ENCODE data around the gene SNX13.
"Not testable (repeated sequence)": the region's sequence is repeated elsewhere in the genome, so short reads cannot be mapped to it uniquely, and the experiment has no call there.

The SNX13 gene

DNA sequence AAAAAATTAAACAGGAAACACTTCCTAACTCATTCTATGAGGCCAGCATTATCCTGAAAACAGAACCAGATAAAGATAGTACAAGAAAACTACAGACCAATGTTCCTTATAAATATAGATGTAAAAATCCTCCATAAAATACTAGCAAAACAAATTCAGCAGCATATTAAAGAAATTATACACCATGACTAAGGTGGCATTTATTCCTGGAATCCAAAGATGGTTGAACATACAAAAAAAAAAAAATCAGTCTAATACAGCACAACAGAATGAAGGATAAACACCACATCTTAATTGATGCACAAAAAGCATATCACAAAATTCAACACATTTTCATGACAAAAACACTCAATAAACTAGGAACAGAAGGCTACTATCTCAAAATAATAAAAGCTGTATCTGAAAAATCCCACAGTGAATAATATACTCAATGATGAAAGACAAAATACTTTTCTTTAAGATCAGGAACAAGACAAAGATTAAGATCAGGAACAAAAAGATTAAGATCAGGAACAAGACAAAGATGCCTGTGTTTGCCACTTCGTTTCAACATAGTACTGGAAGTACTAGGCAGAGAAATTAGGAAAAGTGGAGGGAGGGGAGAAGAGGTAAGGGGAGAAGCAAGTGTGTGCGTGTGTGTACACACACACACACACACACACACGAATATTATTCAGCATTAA, 95.6 kb downstream of the SNX13 start:
- no peak for DNase-seq

GRCh38 chr7:17844022-17844421, 96.3 kb downstream of the SNX13 start:
- DNase-seq, result no peak

DNA sequence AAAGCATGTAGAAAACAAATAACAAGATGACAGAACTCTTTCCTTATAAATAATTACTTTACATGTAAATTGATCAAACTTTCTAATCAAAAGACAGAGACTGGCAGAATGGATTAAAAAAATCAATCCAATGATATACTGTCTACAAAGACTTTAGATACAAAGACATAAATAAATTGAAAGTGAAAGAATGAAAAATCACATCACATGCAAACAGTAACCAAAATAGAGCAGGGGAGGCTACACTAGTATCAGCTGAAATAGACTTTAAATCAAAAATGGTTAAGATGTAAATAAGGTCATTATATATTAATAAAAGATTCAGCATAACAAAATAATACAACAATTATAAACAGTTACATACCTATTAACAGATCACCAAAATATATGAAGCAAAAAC, 97.3 kb downstream of the SNX13 start:
- DNase-seq, result no peak

GRCh38 chr7:17832820-17833355, 107.4 kb downstream of the SNX13 start:
- no peak for DNase-seq

DNA sequence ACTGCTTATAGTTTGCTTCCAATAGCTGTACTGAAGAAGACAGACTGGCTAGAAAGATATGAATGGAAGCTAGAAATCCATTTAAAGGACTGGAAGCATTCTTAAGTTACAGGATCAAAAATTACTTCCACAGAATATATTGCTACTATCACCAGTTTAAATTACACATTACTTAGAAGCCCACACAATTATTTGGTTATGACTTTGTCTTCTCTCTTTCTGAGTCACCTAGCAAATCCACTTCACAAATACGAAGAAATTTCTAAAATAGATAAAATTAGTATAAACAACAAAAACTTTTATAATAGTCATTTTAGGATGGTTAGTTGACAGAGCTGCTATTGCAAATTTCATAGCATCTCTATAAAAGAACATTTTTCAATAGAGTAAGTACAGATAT, 108.1 kb downstream of the SNX13 start:
- no peak for DNase-seq

DNA sequence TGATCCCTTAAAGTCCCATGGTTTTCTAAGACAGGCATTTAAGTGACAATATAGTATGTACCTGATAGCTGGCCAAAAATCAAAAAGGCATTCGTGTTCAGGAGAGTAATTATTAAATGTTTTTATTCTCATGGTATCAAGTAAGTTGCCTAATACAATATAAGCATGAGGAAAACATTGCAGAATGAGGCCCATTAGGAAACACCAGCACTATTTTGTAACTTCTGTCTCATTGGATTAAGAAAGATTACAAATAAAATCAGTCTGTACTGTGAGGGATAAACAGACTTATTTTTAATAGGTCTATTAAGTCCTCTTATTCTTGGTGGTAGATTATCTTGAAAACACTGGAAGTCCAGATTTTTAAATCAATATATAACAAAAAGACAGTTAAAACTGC, 110.1 kb downstream of the SNX13 start:
- DNase-seq, result no peak

GRCh38 chr7:17829001-17829400, 111.3 kb downstream of the SNX13 start:
- DNase-seq, result no peak

GRCh38 chr7:17822547-17823173, 117.6 kb downstream of the SNX13 start:
- no peak for DNase-seq

DNA sequence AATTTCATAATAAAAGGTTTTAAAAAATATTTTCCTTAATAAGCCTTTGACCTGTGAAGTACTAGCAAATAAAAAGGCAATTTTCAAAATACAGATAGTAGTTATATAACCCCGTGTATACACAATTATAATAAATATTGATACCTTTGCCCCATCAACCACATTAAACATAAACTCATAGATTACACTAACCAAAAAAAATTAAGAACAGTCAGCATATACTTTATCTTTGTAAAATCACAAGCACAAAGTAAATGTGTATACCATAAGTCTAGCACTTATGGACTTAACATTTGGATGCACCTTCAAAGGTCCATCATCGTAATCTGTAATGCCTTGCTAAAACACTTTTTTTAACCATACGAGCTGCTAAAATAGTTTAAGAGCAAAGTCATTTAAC, 123.4 kb downstream of the SNX13 start:
- DNase-seq, result no peak

DNA sequence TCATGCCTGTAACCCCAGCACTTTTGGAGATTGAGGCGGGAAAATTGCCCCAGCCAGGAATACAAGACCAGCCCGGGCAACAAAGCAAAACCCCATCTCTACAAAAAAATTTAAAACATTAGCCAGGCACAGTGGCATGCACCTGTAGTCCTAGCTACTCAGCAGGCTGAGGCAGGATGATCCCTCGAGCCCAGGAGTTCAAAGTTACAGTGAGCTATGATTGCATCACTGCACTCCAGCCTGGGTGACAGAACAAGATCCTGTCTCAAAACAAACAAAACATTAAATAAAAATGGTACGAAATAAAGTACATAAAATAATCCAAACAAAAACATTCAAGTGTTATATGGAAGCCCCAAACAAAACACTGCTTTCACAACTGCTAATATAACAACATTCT, 125.0 kb downstream of the SNX13 start:
- no peak for DNase-seq

DNA sequence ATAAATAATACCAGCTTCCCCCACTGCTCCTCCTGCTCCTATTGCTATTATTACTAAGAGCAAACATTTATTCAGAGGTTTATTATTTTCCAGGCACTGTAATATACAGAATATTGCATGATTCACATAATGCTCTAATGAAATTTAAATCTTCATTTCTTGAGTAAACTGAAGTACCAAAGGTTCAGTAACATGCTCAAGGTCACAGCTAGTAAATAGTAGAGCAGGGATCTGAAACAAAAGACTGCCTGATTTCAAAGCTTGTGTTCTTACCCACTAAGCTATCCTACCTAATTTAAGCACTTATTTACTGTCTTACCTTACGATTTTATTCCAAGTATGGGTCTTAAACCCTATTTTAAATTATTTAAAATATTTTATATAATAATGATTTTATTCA, 126.2 kb downstream of the SNX13 start:
- DNase-seq, result no peak

- DNase-seq, result not testable (repeated sequence)
Observed at GRCh38 chr7:17809215-17809614, 131.1 kb downstream of the SNX13 start.

DNA sequence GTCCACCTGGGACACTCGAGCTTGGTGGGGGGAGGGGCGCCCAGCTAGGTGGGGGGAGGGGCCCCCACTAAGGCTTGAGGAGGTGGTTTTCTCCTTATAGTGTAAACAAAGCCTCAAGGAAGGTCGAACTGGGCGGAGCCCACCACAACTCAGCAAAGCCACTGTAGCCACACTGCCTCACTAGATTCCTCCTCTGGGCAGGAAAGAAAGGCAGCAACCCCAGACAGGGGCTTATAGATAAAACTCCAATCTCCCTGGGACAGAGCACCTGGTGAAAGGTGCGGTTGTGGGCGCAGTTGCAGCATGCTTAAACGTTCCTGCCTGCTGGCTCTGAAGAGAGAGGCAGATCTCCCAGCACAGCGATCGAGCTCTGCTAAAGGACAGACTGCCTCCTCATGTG, 133.1 kb downstream of the SNX13 start:
- DNase-seq, result no peak

- no peak for DNase-seq
Observed at GRCh38 chr7:17806631-17807030, 133.7 kb downstream of the SNX13 start.

DNA sequence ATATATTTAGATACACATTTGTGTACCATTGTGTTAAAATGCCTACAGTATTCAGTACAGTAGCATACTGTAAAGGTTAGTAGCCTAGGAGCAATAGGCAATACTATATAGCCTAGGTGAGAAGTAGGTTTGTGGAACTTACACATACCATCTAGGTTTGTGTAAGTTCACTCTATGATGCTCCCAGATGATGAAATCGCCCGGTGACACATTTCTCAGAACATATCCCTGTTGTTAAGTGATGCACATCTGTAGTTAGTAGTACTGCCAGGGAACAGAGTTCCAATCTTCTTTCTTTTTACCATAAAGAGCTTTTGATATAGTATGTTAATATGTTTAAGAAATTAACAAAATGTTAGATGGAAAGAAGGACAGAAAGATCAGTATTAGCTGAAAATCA, 138.2 kb downstream of the SNX13 start:
- no peak for DNase-seq

- DNase-seq, result no peak
Observed at GRCh38 chr7:17792075-17792936, 148.0 kb downstream of the SNX13 start.

DNA sequence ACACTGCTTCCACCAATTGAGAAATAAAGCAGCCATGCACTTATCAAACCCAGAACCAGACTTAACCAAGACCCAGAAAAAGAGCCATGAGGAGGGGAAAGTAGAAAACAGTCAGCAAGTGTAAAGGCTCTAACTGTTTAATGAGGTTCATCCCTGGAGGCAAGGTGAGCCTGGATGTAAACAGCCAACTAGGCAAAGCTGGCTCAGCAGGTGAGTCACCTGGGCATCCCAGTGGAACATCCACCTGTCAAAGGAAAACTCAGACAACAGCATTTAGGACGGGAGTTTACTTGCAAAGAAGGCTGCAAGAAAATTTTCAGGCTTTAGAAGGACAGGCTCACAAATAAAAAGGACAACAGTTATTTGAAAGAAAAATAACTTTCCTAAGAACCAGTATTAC, 153.0 kb downstream of the SNX13 start:
- DNase-seq, result no peak

DNA sequence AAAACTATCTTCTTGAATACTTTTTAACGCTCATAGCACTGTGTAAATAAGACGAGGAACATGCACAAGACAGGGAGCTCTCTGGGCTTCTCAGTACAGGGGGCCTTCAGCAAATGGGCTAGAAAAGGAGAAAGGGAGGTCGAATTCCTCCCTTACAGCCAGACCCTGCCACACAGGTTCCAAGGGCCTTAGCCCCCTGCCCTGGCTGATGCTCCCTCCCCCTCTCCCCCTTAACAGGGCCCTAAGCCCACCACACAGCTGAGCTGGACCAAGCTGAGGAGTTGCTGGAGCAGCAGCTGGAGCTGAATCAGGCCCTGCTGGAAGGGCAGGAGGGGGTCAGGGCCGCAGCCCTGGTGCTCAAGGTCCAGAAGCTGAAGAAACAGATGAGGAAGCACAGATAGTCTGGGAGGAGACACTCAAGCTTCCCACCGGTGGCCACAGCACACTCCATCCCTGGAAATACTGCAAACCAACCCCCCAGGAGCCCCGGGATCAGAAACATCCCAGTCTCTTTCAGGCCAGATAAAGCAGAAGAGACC, 153.9 kb downstream of the SNX13 start:
- no peak for DNase-seq

- DNase-seq, result no peak
Observed at GRCh38 chr7:17782216-17782549, 158.1 kb downstream of the SNX13 start.

GRCh38 chr7:17781491-17782215, 158.6 kb downstream of the SNX13 start:
- DNase-seq, result no peak

DNA sequence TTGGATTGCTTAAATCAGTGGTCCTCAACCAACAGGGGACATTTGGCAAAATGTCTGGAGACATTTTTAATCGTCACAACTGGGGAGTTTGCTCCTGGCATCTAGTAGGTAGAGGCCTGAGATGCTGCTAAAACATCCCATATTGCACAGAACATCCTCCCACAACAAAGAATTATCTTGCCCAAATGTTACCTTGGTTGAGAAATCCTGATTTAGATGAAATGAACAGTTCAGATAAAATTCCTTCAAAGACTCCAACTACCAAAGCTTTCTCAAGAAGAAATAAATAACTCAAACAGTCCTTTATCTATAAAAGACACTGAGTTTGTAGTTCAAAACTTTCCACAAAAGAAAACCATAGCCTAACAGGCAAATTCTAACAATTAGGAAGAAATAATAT, 160.9 kb downstream of the SNX13 start:
- no peak for DNase-seq

DNA sequence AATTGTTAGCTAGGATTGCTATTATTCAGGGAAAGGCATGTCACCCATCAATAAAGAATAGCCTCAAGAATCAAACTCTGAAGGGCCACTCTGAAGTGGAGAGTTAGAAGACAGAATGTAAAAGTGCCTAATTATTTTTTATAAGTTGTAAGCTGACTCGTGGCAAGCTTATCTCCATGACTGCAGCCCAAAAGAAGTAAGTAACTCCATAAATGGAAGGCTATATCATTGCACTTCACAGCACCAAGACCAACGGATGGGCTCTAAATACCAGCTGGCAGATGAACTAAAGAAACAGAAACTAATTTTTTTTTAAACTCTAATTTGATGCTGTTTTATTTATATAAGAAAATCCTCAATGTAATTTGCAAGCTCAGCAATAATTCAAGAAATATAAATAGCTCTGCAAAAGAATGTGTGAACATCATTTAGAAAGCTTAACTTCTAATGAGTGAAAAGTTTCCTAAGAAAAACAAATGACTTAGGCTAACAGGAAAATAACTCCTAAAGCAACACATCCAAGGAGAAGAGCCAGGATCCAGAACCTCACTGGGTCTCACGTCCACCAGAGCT, 165.5 kb downstream of the SNX13 start:
- DNase-seq, result no peak

DNA sequence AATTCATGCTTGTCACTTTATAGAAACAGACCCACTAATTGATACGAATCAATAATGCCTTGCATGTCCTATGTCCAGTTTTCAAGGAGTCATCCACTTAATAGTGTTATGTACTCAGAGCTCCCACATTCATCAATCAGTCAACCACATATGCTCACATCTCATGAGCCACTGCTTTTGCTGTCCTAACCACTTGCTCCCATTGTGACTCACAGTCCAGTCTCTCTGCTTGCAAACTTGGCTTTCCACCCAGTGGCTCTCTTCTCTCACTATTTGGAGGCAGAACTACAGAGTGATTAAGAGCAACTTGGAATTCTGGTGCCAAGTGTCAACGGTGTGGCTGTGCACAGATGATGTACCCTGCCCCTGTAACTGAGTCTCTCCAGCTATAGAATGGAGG, 166.0 kb downstream of the SNX13 start:
- no peak for DNase-seq

All from NCI-H1436 (cell line).